ENCODE data around the gene KLHL29. TPM values are rescaled to one million over a fixed set of nuclear protein-coding genes. Genes with fewer than 3 reads are reported as not detected.

Gene KLHL29
- total and polyA plus RNA-seq, 2 of the 13 experiments (the other 11 are each of a cell fraction or from before 2014, with no cell fraction given) = 0.01 TPM; not detected in 1

DNA sequence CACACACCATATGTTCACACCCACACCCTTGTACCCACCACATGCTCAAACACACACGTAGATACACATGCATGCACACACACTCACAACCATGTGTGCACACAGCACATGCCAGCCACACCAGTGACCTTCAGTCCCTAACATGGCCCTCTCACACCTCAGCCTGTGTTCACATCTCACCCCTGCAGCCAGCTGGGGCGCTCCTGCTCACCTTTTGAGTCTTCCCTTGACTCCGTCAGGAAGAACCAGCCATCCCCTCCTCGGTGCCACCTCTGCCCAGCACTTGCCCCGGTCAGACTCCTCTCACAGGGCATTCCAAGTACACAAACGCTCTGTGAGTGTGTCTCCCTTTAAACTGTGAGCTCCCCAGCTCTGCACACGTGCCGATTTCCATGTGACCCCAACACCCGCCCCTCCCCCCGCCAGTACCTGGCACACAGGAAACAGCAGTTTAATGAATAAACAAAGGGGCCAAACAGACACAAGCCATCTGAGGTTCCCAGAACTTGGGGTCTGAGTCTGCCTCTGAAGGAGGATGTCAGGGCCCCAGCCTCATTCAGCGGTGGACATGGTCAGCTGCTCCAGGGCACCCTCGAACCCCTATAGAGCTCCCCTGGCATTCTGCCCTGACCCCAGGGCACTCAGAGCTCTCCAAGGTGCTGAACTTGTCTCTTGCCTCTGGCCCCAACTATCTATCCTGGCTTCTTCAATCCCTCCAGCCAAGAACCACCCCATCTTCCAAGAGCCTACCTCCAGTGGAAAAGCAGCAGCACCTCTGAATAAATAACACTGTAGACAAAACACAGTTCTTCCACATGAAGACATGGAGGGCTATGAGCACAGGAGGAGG, 289.1 kb downstream of the KLHL29 start (continued):
- TF ChIP-seq NKX3-1 (CRISPR knock-in tag; IDR thresholded peaks at IDR 0.05) (peak; percentile 66; the same call in 1 of the 2 replicates), RERE (CRISPR knock-in tag; IDR thresholded peaks at IDR 0.05; ENCODE audit: low read depth) (no peak), ZFP62 (CRISPR knock-in tag; IDR thresholded peaks at IDR 0.05) (no peak), ELF1 (CRISPR knock-in tag; IDR thresholded peaks at IDR 0.05) (no peak), TSC22D2 (CRISPR knock-in tag; IDR thresholded peaks at IDR 0.05; ENCODE audit: borderline replicate concordance) (peak; percentile 86; the same call in 1 of the 2 replicates), ZNF576 (CRISPR knock-in tag; IDR thresholded peaks at IDR 0.05) (no peak), TBL1XR1 (IDR thresholded peaks at IDR 0.05; ENCODE audit: borderline replicate concordance, low read length, partially characterized antibody) (no peak), ZNF546 (CRISPR knock-in tag; conservative IDR thresholded peaks at IDR 0.05) (no peak), ZNF18 (CRISPR knock-in tag; IDR thresholded peaks at IDR 0.05; ENCODE audit: insufficient replicate concordance) (peak; percentile 66), ZSCAN29 (CRISPR knock-in tag; conservative IDR thresholded peaks at IDR 0.05) (no peak), MAF1 (CRISPR knock-in tag; IDR thresholded peaks at IDR 0.05; ENCODE audit: borderline replicate concordance) (peak; percentile 30; the same call in 1 of the 2 replicates), ZNF232 (CRISPR knock-in tag; IDR thresholded peaks at IDR 0.05; ENCODE audit: borderline replicate concordance) (peak; percentile 90; the same call in 1 of the 2 replicates), SP1 (IDR thresholded peaks at IDR 0.05) (no peak), SP1 (CRISPR knock-in tag; IDR thresholded peaks at IDR 0.05) (no peak), PHF5A (CRISPR knock-in tag; IDR thresholded peaks at IDR 0.05; ENCODE audit: low read depth, unreplicated experiment) (no peak), ZNF780A (CRISPR knock-in tag; IDR thresholded peaks at IDR 0.05) (no peak)
- TF ChIP-seq, protein P1, sequence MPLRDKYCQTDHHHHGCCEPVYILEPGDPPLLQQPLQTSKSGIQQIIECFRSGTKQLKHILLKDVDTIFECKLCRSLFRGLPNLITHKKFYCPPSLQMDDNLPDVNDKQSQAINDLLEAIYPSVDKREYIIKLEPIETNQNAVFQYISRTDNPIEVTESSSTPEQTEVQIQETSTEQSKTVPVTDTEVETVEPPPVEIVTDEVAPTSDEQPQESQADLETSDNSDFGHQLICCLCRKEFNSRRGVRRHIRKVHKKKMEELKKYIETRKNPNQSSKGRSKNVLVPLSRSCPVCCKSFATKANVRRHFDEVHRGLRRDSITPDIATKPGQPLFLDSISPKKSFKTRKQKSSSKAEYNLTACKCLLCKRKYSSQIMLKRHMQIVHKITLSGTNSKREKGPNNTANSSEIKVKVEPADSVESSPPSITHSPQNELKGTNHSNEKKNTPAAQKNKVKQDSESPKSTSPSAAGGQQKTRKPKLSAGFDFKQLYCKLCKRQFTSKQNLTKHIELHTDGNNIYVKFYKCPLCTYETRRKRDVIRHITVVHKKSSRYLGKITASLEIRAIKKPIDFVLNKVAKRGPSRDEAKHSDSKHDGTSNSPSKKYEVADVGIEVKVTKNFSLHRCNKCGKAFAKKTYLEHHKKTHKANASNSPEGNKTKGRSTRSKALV (CRISPR knock-in tag; IDR thresholded peaks at IDR 0.05) = no peak
- TF ChIP-seq, protein P2, sequence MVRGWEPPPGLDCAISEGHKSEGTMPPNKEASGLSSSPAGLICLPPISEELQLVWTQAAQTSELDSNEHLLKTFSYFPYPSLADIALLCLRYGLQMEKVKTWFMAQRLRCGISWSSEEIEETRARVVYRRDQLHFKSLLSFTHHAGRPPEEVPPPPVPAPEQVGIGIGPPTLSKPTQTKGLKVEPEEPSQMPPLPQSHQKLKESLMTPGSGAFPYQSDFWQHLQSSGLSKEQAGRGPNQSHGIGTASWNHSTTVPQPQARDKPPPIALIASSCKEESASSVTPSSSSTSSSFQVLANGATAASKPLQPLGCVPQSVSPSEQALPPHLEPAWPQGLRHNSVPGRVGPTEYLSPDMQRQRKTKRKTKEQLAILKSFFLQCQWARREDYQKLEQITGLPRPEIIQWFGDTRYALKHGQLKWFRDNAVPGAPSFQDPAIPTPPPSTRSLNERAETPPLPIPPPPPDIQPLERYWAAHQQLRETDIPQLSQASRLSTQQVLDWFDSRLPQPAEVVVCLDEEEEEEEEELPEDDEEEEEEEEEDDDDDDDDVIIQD (CRISPR knock-in tag; IDR thresholded peaks at IDR 0.05; ENCODE audit: low read depth) = no peak

All from HepG2 (cell line).